Measurements from ENCODE around the gene CDK17.
"Not testable (repeated sequence)": the region's sequence is repeated elsewhere in the genome, so short reads cannot be mapped to it uniquely, and the experiment has no call there.

Gene CDK17

DNA sequence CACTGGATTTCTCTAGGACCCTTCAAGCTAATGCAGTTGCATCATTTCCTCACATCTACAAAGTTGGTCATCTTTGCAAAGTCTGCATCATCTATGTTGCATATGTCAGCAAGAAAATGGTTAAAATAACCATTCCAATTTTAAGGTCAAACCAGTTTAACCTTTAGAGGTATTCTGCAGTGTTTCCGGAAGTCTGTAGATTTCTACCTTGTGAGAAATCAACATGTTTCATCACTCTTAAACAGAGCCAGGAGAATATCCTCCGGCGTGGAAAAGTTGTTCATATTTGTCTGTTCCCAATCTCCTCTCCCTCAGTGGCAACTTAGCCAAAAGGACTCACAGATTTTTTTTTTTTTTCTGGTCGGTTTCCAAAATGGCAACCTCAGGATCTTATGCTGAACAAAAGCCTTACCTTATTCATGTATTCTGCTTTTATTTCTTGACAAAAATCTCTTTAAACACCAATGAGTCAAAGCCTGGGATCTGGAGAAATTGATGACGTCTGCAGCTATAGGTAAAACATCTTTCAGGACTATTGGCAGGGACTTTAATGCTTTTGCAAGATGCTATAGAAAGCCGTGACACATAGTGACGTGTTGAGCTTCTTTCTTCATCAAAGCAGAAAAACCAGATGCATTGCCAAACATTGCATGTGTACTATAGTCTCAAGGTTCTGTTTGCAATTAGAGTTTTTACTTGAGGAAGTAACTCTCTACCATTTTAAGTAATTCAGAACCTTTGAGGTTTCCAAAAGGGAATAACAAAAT, 16.0 kb upstream of the CDK17 start:
- H4K5ac ChIP-seq (ENCODE audit: low read length): no peak overlapping the region
- no peak overlapping the region for H2BK15ac ChIP-seq (replicated peaks; ENCODE audit: low read depth)
- no peaks in the 10 kb centered on the region for H3K4me1 ChIP-seq (ENCODE audit: control insufficient read depth, low read depth, low read length)
- H3K27me3 ChIP-seq (ENCODE audit: insufficient read depth, low read length, poor library complexity): no peaks in the 10 kb centered on the region
- no peak overlapping the region for H3K27ac ChIP-seq (ENCODE audit: low read depth, low read length)
- H3K4ac ChIP-seq (ENCODE audit: low read depth, low read length): no peak overlapping the region
- no peak overlapping the region for H3K4me2 ChIP-seq (ENCODE audit: low read length)
- no peak overlapping the region for H3K4me3 ChIP-seq (ENCODE audit: low read length)
- WGBS (ENCODE audit: extremely low coverage, insufficient coverage, low lambda C conversion rate): no CpG with 5 or more reads among the region's 7 CpGs
- no peak overlapping the region for H2BK120ac ChIP-seq (ENCODE audit: low read depth, low read length)
- H2BK5ac ChIP-seq (ENCODE audit: low read length): no peak overlapping the region
- H3K79me2 ChIP-seq (ENCODE audit: control insufficient read depth, insufficient read depth, low read length): no peaks in the 10 kb centered on the region
- H3K36me3 ChIP-seq (ENCODE audit: control insufficient read depth, insufficient read depth, low read length): no peaks in the 10 kb centered on the region
- H3K79me1 ChIP-seq (ENCODE audit: low read length): no peaks in the 10 kb centered on the region
- no peak overlapping the region for H4K8ac ChIP-seq (ENCODE audit: low read depth, low read length)
- H2AK5ac ChIP-seq (ENCODE audit: low read length): no peak overlapping the region
- H3K23ac ChIP-seq (ENCODE audit: low read length): no peak overlapping the region
- no peak overlapping the region for H3K9ac ChIP-seq (ENCODE audit: low read length)
- H3K56ac ChIP-seq (ENCODE audit: low read length): no peak overlapping the region
- no peak for DNase-seq
- H3K18ac ChIP-seq (ENCODE audit: low read length): no peak overlapping the region

DNA sequence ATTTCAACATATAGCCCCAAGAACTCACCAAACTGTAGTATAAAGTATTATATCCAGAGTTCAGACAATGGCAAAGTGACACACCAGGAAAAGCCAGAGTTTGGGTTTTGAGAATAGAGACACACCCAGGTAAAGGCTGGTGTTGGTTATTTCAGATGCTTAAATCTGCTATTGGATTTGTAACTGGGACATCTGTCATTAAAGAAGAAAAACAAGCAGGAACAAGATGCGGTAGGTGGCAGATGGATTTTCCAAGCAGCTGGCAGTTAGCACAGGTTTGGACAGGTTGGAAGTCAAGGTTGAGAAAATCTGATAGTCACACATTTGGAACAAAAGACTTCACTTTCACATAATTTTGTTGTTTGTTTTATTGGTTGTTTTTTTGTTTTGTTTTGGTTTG, 14.4 kb upstream of the CDK17 start:
- no peak overlapping the region for H3K18ac ChIP-seq (ENCODE audit: low read length)
- WGBS (ENCODE audit: extremely low coverage, insufficient coverage, low lambda C conversion rate): no CpG with 5 or more reads among the region's 1 CpG
- no peaks in the 10 kb centered on the region for H3K4me1 ChIP-seq (ENCODE audit: control insufficient read depth, low read depth, low read length)
- H4K5ac ChIP-seq (ENCODE audit: low read length): no peak overlapping the region
- DNase-seq: no peak
- H3K79me2 ChIP-seq (ENCODE audit: control insufficient read depth, insufficient read depth, low read length): no peaks in the 10 kb centered on the region
- H3K23ac ChIP-seq (ENCODE audit: low read length): no peak overlapping the region
- H2BK5ac ChIP-seq (ENCODE audit: low read length): no peak overlapping the region
- H3K9ac ChIP-seq (ENCODE audit: low read length): no peak overlapping the region
- no peak overlapping the region for H3K4me3 ChIP-seq (ENCODE audit: low read length)
- no peak overlapping the region for H2BK15ac ChIP-seq (replicated peaks; ENCODE audit: low read depth)
- H3K36me3 ChIP-seq (ENCODE audit: control insufficient read depth, insufficient read depth, low read length): no peaks in the 10 kb centered on the region
- no peak overlapping the region for H3K4ac ChIP-seq (ENCODE audit: low read depth, low read length)
- H3K27ac ChIP-seq (ENCODE audit: low read depth, low read length): no peak overlapping the region
- no peak overlapping the region for H2AK5ac ChIP-seq (ENCODE audit: low read length)
- no peak overlapping the region for H4K8ac ChIP-seq (ENCODE audit: low read depth, low read length)
- no peaks in the 10 kb centered on the region for H3K27me3 ChIP-seq (ENCODE audit: insufficient read depth, low read length, poor library complexity)
- no peak overlapping the region for H3K56ac ChIP-seq (ENCODE audit: low read length)
- H2BK120ac ChIP-seq (ENCODE audit: low read depth, low read length): no peak overlapping the region
- H3K4me2 ChIP-seq (ENCODE audit: low read length): no peak overlapping the region
- H3K79me1 ChIP-seq (ENCODE audit: low read length): no peaks in the 10 kb centered on the region

- no peak overlapping the region for H3K23ac ChIP-seq (ENCODE audit: low read length)
- H4K5ac ChIP-seq (ENCODE audit: low read length): no peak overlapping the region
- H3K56ac ChIP-seq (ENCODE audit: low read length): no peak overlapping the region
- no peak for DNase-seq
- H3K9ac ChIP-seq (ENCODE audit: low read length): no peak overlapping the region
- no peaks in the 10 kb centered on the region for H3K36me3 ChIP-seq (ENCODE audit: control insufficient read depth, insufficient read depth, low read length)
- H3K4ac ChIP-seq (ENCODE audit: low read depth, low read length): no peak overlapping the region
- no peak overlapping the region for H2AK5ac ChIP-seq (ENCODE audit: low read length)
- no peak overlapping the region for H2BK15ac ChIP-seq (replicated peaks; ENCODE audit: low read depth)
- H3K79me1 ChIP-seq (ENCODE audit: low read length): no peaks in the 10 kb centered on the region
- H3K27ac ChIP-seq (ENCODE audit: low read depth, low read length): no peak overlapping the region
- H4K8ac ChIP-seq (ENCODE audit: low read depth, low read length): no peak overlapping the region
- no peak overlapping the region for H3K4me2 ChIP-seq (ENCODE audit: low read length)
- no peak overlapping the region for H3K4me3 ChIP-seq (ENCODE audit: low read length)
- no peaks in the 10 kb centered on the region for H3K4me1 ChIP-seq (ENCODE audit: control insufficient read depth, low read depth, low read length)
- H2BK5ac ChIP-seq (ENCODE audit: low read length): no peak overlapping the region
- no peak overlapping the region for H3K18ac ChIP-seq (ENCODE audit: low read length)
- H3K79me2 ChIP-seq (ENCODE audit: control insufficient read depth, insufficient read depth, low read length): no peaks in the 10 kb centered on the region
- no peaks in the 10 kb centered on the region for H3K27me3 ChIP-seq (ENCODE audit: insufficient read depth, low read length, poor library complexity)
- no peak overlapping the region for H2BK120ac ChIP-seq (ENCODE audit: low read depth, low read length)
Observed at GRCh38 chr12:96412431-96412830, 12.2 kb upstream of the CDK17 start.

GRCh38 chr12:96409731-96410130, 9.5 kb upstream of the CDK17 start:
- DNase-seq: no peak
- Histone ChIP-seq H3K56ac (ENCODE audit: low read length) (no peak overlapping the region), H3K4me2 (ENCODE audit: low read length) (no peak overlapping the region), H2BK120ac (ENCODE audit: low read depth, low read length) (no peak overlapping the region), H3K79me2 (ENCODE audit: control insufficient read depth, insufficient read depth, low read length) (no peaks in the 10 kb centered on the region), H3K4ac (ENCODE audit: low read depth, low read length) (no peak overlapping the region), H3K23ac (ENCODE audit: low read length) (no peak overlapping the region), H3K9ac (ENCODE audit: low read length) (no peak overlapping the region), H4K5ac (ENCODE audit: low read length) (no peak overlapping the region), H3K36me3 (ENCODE audit: control insufficient read depth, insufficient read depth, low read length) (no peaks in the 10 kb centered on the region), H3K18ac (ENCODE audit: low read length) (no peak overlapping the region), H2BK5ac (ENCODE audit: low read length) (no peak overlapping the region), H3K79me1 (ENCODE audit: low read length) (no peaks in the 10 kb centered on the region), H4K8ac (ENCODE audit: low read depth, low read length) (no peak overlapping the region), H2BK15ac (replicated peaks; ENCODE audit: low read depth) (no peak overlapping the region), H3K4me3 (ENCODE audit: low read length) (no peak overlapping the region), H3K27ac (ENCODE audit: low read depth, low read length) (no peak overlapping the region), H3K27me3 (ENCODE audit: insufficient read depth, low read length, poor library complexity) (no peaks in the 10 kb centered on the region), H3K4me1 (ENCODE audit: control insufficient read depth, low read depth, low read length) (no peaks in the 10 kb centered on the region), H2AK5ac (ENCODE audit: low read length) (no peak overlapping the region)
- WGBS (ENCODE audit: extremely low coverage, insufficient coverage, low lambda C conversion rate): no CpG with 5 or more reads among the region's 4 CpGs

DNA sequence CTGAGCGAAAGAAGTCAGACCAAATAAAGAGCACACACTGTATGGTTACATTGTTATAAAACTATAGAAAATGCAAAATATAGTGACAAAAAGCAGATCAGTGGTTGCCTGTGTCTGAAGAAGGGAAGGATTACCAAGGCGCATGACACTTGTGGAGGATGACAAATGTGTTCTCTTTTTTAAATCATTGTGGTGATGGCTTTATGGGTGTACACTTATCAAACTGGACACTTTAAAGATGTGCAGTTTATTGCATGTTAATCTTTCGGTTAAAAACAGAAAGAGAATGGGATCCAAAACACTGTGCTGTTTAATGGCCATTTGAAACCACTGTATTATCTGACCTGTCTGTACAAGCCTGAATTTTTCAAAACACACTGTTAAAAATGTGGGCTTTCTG, 8.8 kb upstream of the CDK17 start:
- Histone ChIP-seq H3K4me3 (ENCODE audit: low read length) (no peak overlapping the region), H3K56ac (ENCODE audit: low read length) (no peak overlapping the region), H3K79me1 (ENCODE audit: low read length) (no peaks in the 10 kb centered on the region), H3K18ac (ENCODE audit: low read length) (no peak overlapping the region), H3K4me1 (ENCODE audit: control insufficient read depth, low read depth, low read length) (no peaks in the 10 kb centered on the region), H3K23ac (ENCODE audit: low read length) (no peak overlapping the region), H2BK5ac (ENCODE audit: low read length) (no peak overlapping the region), H3K79me2 (ENCODE audit: control insufficient read depth, insufficient read depth, low read length) (no peaks in the 10 kb centered on the region), H4K8ac (ENCODE audit: low read depth, low read length) (no peak overlapping the region), H2BK120ac (ENCODE audit: low read depth, low read length) (no peak overlapping the region), H3K4ac (ENCODE audit: low read depth, low read length) (no peak overlapping the region), H3K4me2 (ENCODE audit: low read length) (no peak overlapping the region), H2BK15ac (replicated peaks; ENCODE audit: low read depth) (no peak overlapping the region), H3K9ac (ENCODE audit: low read length) (no peak overlapping the region), H3K36me3 (ENCODE audit: control insufficient read depth, insufficient read depth, low read length) (no peaks in the 10 kb centered on the region), H4K5ac (ENCODE audit: low read length) (no peak overlapping the region), H3K27ac (ENCODE audit: low read depth, low read length) (no peak overlapping the region), H2AK5ac (ENCODE audit: low read length) (no peak overlapping the region), H3K27me3 (ENCODE audit: insufficient read depth, low read length, poor library complexity) (no peaks in the 10 kb centered on the region)
- DNase-seq: no peak
- WGBS (ENCODE audit: extremely low coverage, insufficient coverage, low lambda C conversion rate): no CpG with 5 or more reads among the region's 3 CpGs

DNA sequence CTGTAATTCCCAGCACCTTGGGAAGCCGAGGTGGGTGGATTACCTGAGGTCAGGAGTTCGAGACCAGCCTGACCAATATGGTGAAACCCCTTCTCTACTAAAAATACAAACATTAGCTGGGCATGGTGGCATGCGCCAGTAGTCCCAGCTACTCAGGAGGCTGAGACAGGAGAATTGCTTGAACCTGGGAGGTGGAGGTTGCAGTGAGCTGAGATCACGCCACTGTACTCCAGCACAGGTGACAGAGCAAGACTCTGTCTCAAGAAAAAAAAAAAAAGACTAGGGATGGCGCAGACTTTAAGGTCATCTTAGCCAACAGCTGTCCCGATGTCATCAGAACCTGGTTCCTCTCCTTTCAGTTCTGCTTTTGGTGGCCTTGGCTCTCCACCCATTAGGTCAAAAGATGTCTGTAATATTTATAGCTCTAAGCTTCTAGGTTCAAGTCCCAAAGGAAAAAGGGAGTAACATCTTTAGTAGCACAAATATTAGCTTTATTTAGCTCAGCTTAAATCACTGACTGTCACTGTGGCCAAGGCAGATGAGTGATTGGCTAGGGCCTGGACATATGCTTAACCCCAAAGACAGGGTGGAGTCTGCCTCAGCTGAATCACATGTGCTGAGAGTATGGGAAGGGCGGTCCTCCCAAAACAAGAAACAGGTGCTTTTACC, 7.3 kb upstream of the CDK17 start:
- H3K56ac ChIP-seq (ENCODE audit: low read length); H4K5ac ChIP-seq (ENCODE audit: low read length); H3K27me3 ChIP-seq (ENCODE audit: insufficient read depth, low read length, poor library complexity); H3K9ac ChIP-seq (ENCODE audit: low read length); H2AK5ac ChIP-seq (ENCODE audit: low read length); H3K79me2 ChIP-seq (ENCODE audit: control insufficient read depth, insufficient read depth, low read length); H3K4me2 ChIP-seq (ENCODE audit: low read length); H3K27ac ChIP-seq (ENCODE audit: low read depth, low read length); H2BK5ac ChIP-seq (ENCODE audit: low read length); H3K4ac ChIP-seq (ENCODE audit: low read depth, low read length); H3K23ac ChIP-seq (ENCODE audit: low read length); H2BK120ac ChIP-seq (ENCODE audit: low read depth, low read length); H3K18ac ChIP-seq (ENCODE audit: low read length); DNase-seq; H3K4me1 ChIP-seq (ENCODE audit: control insufficient read depth, low read depth, low read length); H2BK15ac ChIP-seq (replicated peaks; ENCODE audit: low read depth); H3K36me3 ChIP-seq (ENCODE audit: control insufficient read depth, insufficient read depth, low read length); H4K8ac ChIP-seq (ENCODE audit: low read depth, low read length); H3K79me1 ChIP-seq (ENCODE audit: low read length); H3K4me3 ChIP-seq (ENCODE audit: low read length): not testable (repeated sequence)
- WGBS (ENCODE audit: extremely low coverage, insufficient coverage, low lambda C conversion rate): no CpG with 5 or more reads among the region's 7 CpGs

Measured in mesendoderm (in vitro differentiated cells).